ENCODE measurements around the gene LRIT2. TPM values are rescaled to one million over a fixed set of nuclear protein-coding genes. Genes with fewer than 3 reads are reported as not detected.
"Not testable (repeated sequence)": the region's sequence is repeated elsewhere in the genome, so short reads cannot be mapped to it uniquely, and the experiment has no call there.

Gene LRIT2
- polyA plus RNA-seq, 3 donors: not detected

DNA sequence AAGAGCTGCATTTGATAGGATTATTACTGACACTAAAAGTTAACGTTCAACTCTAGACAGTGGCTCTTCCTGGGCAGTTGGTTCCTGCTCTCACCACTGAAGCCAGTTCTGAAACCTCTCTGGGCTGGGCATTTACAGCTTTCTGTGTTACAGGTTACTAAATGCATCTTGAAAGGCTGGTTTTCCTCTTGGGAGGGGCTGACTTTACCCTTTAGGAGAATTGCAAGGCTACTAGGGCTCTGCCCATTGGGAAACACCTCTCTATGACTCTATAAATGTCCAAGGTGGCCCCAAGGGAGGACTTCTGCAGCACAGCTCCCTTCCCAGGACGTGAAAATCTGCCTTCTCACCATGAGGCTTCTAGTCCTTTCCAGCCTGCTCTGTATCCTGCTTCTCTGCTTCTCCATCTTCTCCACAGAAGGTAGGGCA lies 51.8 kb downstream of the LRIT2 start, which contains the start of gene GPR15LG:
Gene GPR15LG (plus strand): TSS at position 301 of the 429 bp plus-strand sequence. CDS start 51 bp downstream, at position 352.
- intact Hi-C loops (cut with micrococcal nuclease): no loop called here
- no peaks in the 10 kb centered on the region for H3K36me3 Mint-ChIP-seq
- H3K79me2 ChIP-seq (ENCODE audit: insufficient read depth, low read length): no peaks in the 10 kb centered on the region
- peaks cover 0 to 1% (median 0%) of the 10 kb centered on the region in 7 donors for H3K9me3 Mint-ChIP-seq
- H3K4me3 Mint-ChIP-seq: no peak within 1 kb of the TSS
- no peaks in the 10 kb centered on the region for H3K36me3 ChIP-seq (replicated peaks in 1 of 2; ENCODE audit: control insufficient read depth in 1 of 2, insufficient read depth in 2 of 2, low read length in 2 of 2)
- H3K27me3 Mint-ChIP-seq (ENCODE audit: low read depth in 3 of 3): peaks cover 0 to 2% (median 0%) of the 10 kb centered on the region in 3 donors
- no peak for DNase-seq
- no peak within 1 kb of the TSS for H3K27ac ChIP-seq (ENCODE audit: low read depth in 1 of 2, low read length in 2 of 2)
- no peaks in the 10 kb centered on the region for H3K9me3 ChIP-seq (replicated peaks in 1 of 2; ENCODE audit: control insufficient read depth in 1 of 2, insufficient read depth in 1 of 2, low read length in 2 of 2)
- 89% methylated on average over 1 of the region's 2 CpGs for WGBS (ENCODE audit: insufficient coverage)
- H3K9ac ChIP-seq (ENCODE audit: insufficient read depth, low read length, poor library complexity, severe bottlenecking): no peak within 1 kb of the TSS
- peak within 1 kb of the TSS in 2 of 7 donors; percentile 3 to 33 for H3K27ac Mint-ChIP-seq
- H3K4me2 ChIP-seq (replicated peaks; ENCODE audit: extremely low read depth, low read length, poor library complexity, severe bottlenecking): no peak within 1 kb of the TSS
- TF ChIP-seq, protein P1, sequence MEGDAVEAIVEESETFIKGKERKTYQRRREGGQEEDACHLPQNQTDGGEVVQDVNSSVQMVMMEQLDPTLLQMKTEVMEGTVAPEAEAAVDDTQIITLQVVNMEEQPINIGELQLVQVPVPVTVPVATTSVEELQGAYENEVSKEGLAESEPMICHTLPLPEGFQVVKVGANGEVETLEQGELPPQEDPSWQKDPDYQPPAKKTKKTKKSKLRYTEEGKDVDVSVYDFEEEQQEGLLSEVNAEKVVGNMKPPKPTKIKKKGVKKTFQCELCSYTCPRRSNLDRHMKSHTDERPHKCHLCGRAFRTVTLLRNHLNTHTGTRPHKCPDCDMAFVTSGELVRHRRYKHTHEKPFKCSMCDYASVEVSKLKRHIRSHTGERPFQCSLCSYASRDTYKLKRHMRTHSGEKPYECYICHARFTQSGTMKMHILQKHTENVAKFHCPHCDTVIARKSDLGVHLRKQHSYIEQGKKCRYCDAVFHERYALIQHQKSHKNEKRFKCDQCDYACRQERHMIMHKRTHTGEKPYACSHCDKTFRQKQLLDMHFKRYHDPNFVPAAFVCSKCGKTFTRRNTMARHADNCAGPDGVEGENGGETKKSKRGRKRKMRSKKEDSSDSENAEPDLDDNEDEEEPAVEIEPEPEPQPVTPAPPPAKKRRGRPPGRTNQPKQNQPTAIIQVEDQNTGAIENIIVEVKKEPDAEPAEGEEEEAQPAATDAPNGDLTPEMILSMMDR (IDR thresholded peaks at IDR 0.05): no peak
- H3K4me1 ChIP-seq (ENCODE audit: control insufficient read depth in 1 of 2, insufficient read depth in 2 of 2, low read length in 2 of 2): no peaks in the 10 kb centered on the region
- no peaks in the 10 kb centered on the region for H4K20me1 ChIP-seq (ENCODE audit: insufficient read depth, low read length)
- no peaks in the 10 kb centered on the region for H3K27me3 ChIP-seq (ENCODE audit: control insufficient read depth in 2 of 2, insufficient read depth in 2 of 2, low read length in 2 of 2)
- peaks cover 8% of the 10 kb centered on the region for H3K4me1 Mint-ChIP-seq
- no peak within 1 kb of the TSS for H2AFZ ChIP-seq (ENCODE audit: insufficient read depth, low read depth, low read length, poor library complexity, severe bottlenecking)
- no peak within 1 kb of the TSS for H3K4me3 ChIP-seq (replicated peaks in 1 of 3; ENCODE audit: low read depth in 2 of 3, low read length in 3 of 3)

DNA sequence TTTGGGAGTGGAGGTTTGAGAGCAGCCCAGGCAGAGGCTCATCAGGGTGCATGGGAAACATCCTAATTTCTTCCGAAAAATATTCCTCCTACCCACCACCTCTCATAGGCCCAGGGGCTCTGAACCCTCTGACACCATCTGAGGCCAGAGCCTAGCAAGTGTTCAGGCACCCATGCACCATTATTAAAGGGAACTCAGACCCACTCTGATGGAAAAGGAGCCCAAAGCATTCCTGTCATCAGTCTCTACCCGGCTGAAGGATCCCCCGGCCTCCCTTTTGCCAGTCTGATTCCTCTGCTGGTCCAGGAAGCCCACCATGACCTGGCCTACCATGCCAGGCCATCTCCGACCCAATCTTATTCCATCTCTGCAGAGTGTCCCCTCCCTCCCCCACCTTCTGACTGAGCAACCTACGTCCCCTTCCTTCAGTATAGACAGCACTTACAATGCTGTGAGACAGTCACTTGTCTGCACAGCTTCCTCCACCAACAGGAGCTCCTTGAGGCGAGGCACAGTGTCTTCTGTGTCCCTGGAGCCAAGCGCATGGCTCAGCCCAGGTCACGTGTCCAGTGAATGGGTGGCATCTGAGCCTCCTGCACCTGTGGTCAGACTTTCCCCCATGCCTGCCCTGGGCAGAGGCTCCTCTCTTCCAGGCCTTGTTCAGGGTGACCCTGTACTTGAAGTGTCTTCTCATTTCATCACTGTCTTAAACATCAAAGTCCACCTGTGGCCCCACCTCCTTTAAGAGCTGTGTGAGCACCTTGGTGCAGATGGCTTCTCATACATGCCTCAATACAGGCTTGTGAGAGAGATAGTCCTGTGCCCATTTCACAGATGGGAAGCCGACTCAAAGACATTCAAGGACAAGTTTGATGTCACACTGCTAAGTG lies 52.6 kb downstream of the LRIT2 start:
- 94% methylated on average over 8 of the region's 9 CpGs for WGBS (ENCODE audit: insufficient coverage)
- Histone ChIP-seq H3K27me3 (ENCODE audit: control insufficient read depth in 2 of 2, insufficient read depth in 2 of 2, low read length in 2 of 2) (no peaks in the 10 kb centered on the region), H2AFZ (ENCODE audit: insufficient read depth, low read depth, low read length, poor library complexity, severe bottlenecking) (peak overlapping the region; percentile 41), H3K9me3 (replicated peaks in 1 of 2; ENCODE audit: control insufficient read depth in 1 of 2, insufficient read depth in 1 of 2, low read length in 2 of 2) (no peaks in the 10 kb centered on the region), H3K4me2 (replicated peaks; ENCODE audit: extremely low read depth, low read length, poor library complexity, severe bottlenecking) (no peak overlapping the region), H3K27ac (ENCODE audit: low read depth in 1 of 2, low read length in 2 of 2) (no peak overlapping the region), H3K4me3 (replicated peaks in 1 of 3; ENCODE audit: low read depth in 2 of 3, low read length in 3 of 3) (no peak overlapping the region), H3K36me3 (replicated peaks in 1 of 2; ENCODE audit: control insufficient read depth in 1 of 2, insufficient read depth in 2 of 2, low read length in 2 of 2) (no peaks in the 10 kb centered on the region), H3K79me2 (ENCODE audit: insufficient read depth, low read length) (no peaks in the 10 kb centered on the region), H4K20me1 (ENCODE audit: insufficient read depth, low read length) (no peaks in the 10 kb centered on the region), H3K9ac (ENCODE audit: insufficient read depth, low read length, poor library complexity, severe bottlenecking) (no peak overlapping the region), H3K4me1 (ENCODE audit: control insufficient read depth in 1 of 2, insufficient read depth in 2 of 2, low read length in 2 of 2) (no peaks in the 10 kb centered on the region)
- Mint-ChIP-seq H3K27me3 (ENCODE audit: low read depth in 3 of 3) (peaks cover 0 to 2% (median 0%) of the 10 kb centered on the region in 3 donors), H3K4me1 (peaks cover 8% of the 10 kb centered on the region), H3K27ac (peak overlapping the region in 1 of 7 donors; percentile 42), H3K4me3 (no peak overlapping the region), H3K9me3 (peaks cover 0 to 8% (median 2%) of the 10 kb centered on the region in 7 donors), H3K36me3 (no peaks in the 10 kb centered on the region)
- TF ChIP-seq, protein P1 (IDR thresholded peaks at IDR 0.05): no peak
- DNase-seq: no peak
- intact Hi-C loops (cut with micrococcal nuclease): no loop called here

GRCh38 chr10:84171700-84172466 lies 53.5 kb downstream of the LRIT2 start:
- H3K9me3 Mint-ChIP-seq: peaks cover 4 to 14% (median 6%) of the 10 kb centered on the region in 7 donors
- H3K36me3 ChIP-seq (replicated peaks in 1 of 2; ENCODE audit: control insufficient read depth in 1 of 2, insufficient read depth in 2 of 2, low read length in 2 of 2); H3K4me1 Mint-ChIP-seq; H4K20me1 ChIP-seq (ENCODE audit: insufficient read depth, low read length); H3K9me3 ChIP-seq (replicated peaks in 1 of 2; ENCODE audit: control insufficient read depth in 1 of 2, insufficient read depth in 1 of 2, low read length in 2 of 2); H3K36me3 Mint-ChIP-seq; H3K27me3 Mint-ChIP-seq (ENCODE audit: low read depth in 3 of 3); H3K4me1 ChIP-seq (ENCODE audit: control insufficient read depth in 1 of 2, insufficient read depth in 2 of 2, low read length in 2 of 2); H3K4me2 ChIP-seq (replicated peaks; ENCODE audit: extremely low read depth, low read length, poor library complexity, severe bottlenecking); H3K27ac ChIP-seq (ENCODE audit: low read depth in 1 of 2, low read length in 2 of 2); H3K9ac ChIP-seq (ENCODE audit: insufficient read depth, low read length, poor library complexity, severe bottlenecking); H3K4me3 Mint-ChIP-seq; DNase-seq; H3K27me3 ChIP-seq (ENCODE audit: control insufficient read depth in 2 of 2, insufficient read depth in 2 of 2, low read length in 2 of 2); H3K79me2 ChIP-seq (ENCODE audit: insufficient read depth, low read length); intact Hi-C loops (cut with micrococcal nuclease); H3K4me3 ChIP-seq (replicated peaks in 1 of 3; ENCODE audit: low read depth in 2 of 3, low read length in 3 of 3): not testable (repeated sequence)
- H2AFZ ChIP-seq (ENCODE audit: insufficient read depth, low read depth, low read length, poor library complexity, severe bottlenecking): peak overlapping the region; percentile 41
- WGBS (ENCODE audit: insufficient coverage): 95% methylated on average over 9 of the region's 21 CpGs
- H3K27ac Mint-ChIP-seq: peak overlapping the region in 2 of 7 donors; percentile 42 to 59

Measured in CD14-positive monocyte (primary cell).